Activated naive CD8-positive, alpha-beta T cell treated with anti-CD3 and anti-CD28 coated beads, Interleukin-2, amount 50 U/mL, for 24 hours (primary cell): ENCODE measurements around the gene CDC26.
A peak's percentile ranks its signal among the peaks of the same experiment; 100 is the strongest.
"Not testable (repeated sequence)": the region's sequence is repeated elsewhere in the genome, so short reads cannot be mapped to it uniquely, and the experiment has no call there.

Experiments
- ATAC-seq: fragments of 150-1000 bp; cut with Tn5 transposase; one replicate; pipeline ENCODE4 v1.10.0; 2021
- DNase-seq: peaks from one replicate; pipeline ENCODE4 v3.0.0; 2021
- H3K27ac Mint-ChIP-seq: one replicate; pipeline ENCODE4 v1.8.0; 2021; ENCODE audit warnings: mild to moderate bottlenecking, mixed read lengths
- H3K27me3 Mint-ChIP-seq: one replicate; pipeline ENCODE4 v1.8.0; 2021; ENCODE audit warnings: mixed read lengths
- H3K36me3 Mint-ChIP-seq: one replicate; pipeline ENCODE4 v1.8.0; 2021; ENCODE audit warnings: low read depth, mixed read lengths
- H3K4me1 Mint-ChIP-seq: one replicate; pipeline ENCODE4 v1.8.0; 2021; ENCODE audit warnings: mixed read lengths
- H3K4me3 Mint-ChIP-seq: one replicate; pipeline ENCODE4 v1.8.0; 2021; ENCODE audit warnings: mild to moderate bottlenecking, moderate library complexity, mixed read lengths
- H3K9me3 Mint-ChIP-seq: one replicate; pipeline ENCODE4 v1.8.0; 2021; ENCODE audit warnings: mixed read lengths

CDC26 gene

GRCh38 chr9:113238202-113238858, 37.0 kb downstream of the CDC26 start:
- Mint-ChIP-seq H3K4me1 (peaks cover 20% of the 10 kb centered on the region), H3K4me3 (no peak overlapping the region), H3K36me3 (no peaks in the 10 kb centered on the region), H3K27me3 (no peaks in the 10 kb centered on the region), H3K27ac (no peak overlapping the region), H3K9me3 (no peaks in the 10 kb centered on the region)
- ATAC-seq (no peak), DNase-seq (no peak)

GRCh38 chr9:113237026-113237425, 38.3 kb downstream of the CDC26 start:
- no peak overlapping the region for H3K4me3 Mint-ChIP-seq
- H3K36me3 Mint-ChIP-seq = no peaks in the 10 kb centered on the region
- no peak overlapping the region for H3K27ac Mint-ChIP-seq
- no peaks in the 10 kb centered on the region for H3K9me3 Mint-ChIP-seq
- no peaks in the 10 kb centered on the region for H3K27me3 Mint-ChIP-seq
- H3K4me1 Mint-ChIP-seq = peaks cover 24% of the 10 kb centered on the region
- ATAC-seq (no peak), DNase-seq (no peak)

GRCh38 chr9:113235701-113236255, 39.6 kb downstream of the CDC26 start:
- not testable (repeated sequence) for DNase-seq, ATAC-seq, H3K36me3 Mint-ChIP-seq, H3K27me3 Mint-ChIP-seq, H3K27ac Mint-ChIP-seq, H3K4me3 Mint-ChIP-seq, H3K9me3 Mint-ChIP-seq
- H3K4me1 Mint-ChIP-seq = peaks cover 19% of the 10 kb centered on the region

GRCh38 chr9:113231701-113232100, 43.7 kb downstream of the CDC26 start:
- no peaks in the 10 kb centered on the region for H3K9me3 Mint-ChIP-seq
- ATAC-seq (no peak), DNase-seq (no peak)
- H3K27ac Mint-ChIP-seq = no peak overlapping the region
- H3K4me1 Mint-ChIP-seq = peaks cover 20% of the 10 kb centered on the region
- no peaks in the 10 kb centered on the region for H3K27me3 Mint-ChIP-seq
- H3K4me3 Mint-ChIP-seq = no peak overlapping the region
- H3K36me3 Mint-ChIP-seq = no peaks in the 10 kb centered on the region

- Mint-ChIP-seq H3K4me1 (peaks cover 22% of the 10 kb centered on the region), H3K27me3 (no peaks in the 10 kb centered on the region), H3K9me3 (no peaks in the 10 kb centered on the region), H3K27ac (no peak overlapping the region), H3K36me3 (peaks cover 7% of the 10 kb centered on the region), H3K4me3 (no peak overlapping the region)
- DNase-seq = no peak
- ATAC-seq = no peak
Measured at GRCh38 chr9:113228130-113228665, 47.2 kb downstream of the CDC26 start.

GRCh38 chr9:113227436-113227835, 47.9 kb downstream of the CDC26 start:
- ATAC-seq (no peak), DNase-seq (no peak)
- Mint-ChIP-seq H3K4me3 (no peak overlapping the region), H3K36me3 (peaks cover 7% of the 10 kb centered on the region), H3K27me3 (no peaks in the 10 kb centered on the region), H3K9me3 (no peaks in the 10 kb centered on the region), H3K4me1 (peaks cover 22% of the 10 kb centered on the region), H3K27ac (no peak overlapping the region)

- ATAC-seq (no peak), DNase-seq (no peak)
- Mint-ChIP-seq H3K36me3 (peaks cover 11% of the 10 kb centered on the region), H3K9me3 (no peaks in the 10 kb centered on the region), H3K27ac (no peak overlapping the region), H3K27me3 (no peaks in the 10 kb centered on the region), H3K4me3 (no peak overlapping the region), H3K4me1 (peaks cover 39% of the 10 kb centered on the region)
Measured at GRCh38 chr9:113223963-113224362, 51.4 kb downstream of the CDC26 start.

- H3K27me3 Mint-ChIP-seq = no peaks in the 10 kb centered on the region
- peak overlapping the region; percentile 92 for H3K4me3 Mint-ChIP-seq
- no peak overlapping the region for H3K27ac Mint-ChIP-seq
- no peak for ATAC-seq
- H3K36me3 Mint-ChIP-seq = peaks cover 13% of the 10 kb centered on the region
- H3K9me3 Mint-ChIP-seq = no peaks in the 10 kb centered on the region
- H3K4me1 Mint-ChIP-seq = peaks cover 43% of the 10 kb centered on the region
- DNase-seq = no peak
Measured at GRCh38 chr9:113222482-113222841, 52.9 kb downstream of the CDC26 start.

GRCh38 chr9:113221800-113222481, 53.4 kb downstream of the CDC26 start:
- Mint-ChIP-seq H3K27ac (peak overlapping the region; percentile 92), H3K4me1 (peaks cover 43% of the 10 kb centered on the region), H3K27me3 (no peaks in the 10 kb centered on the region), H3K36me3 (peaks cover 13% of the 10 kb centered on the region), H3K4me3 (peak overlapping the region; percentile 92), H3K9me3 (no peaks in the 10 kb centered on the region)
- ATAC-seq (no peak), DNase-seq (no peak)

- H3K9me3 Mint-ChIP-seq = no peaks in the 10 kb centered on the region
- peak within 1 kb of the TSS; percentile 92 for H3K4me3 Mint-ChIP-seq
- ATAC-seq (peak; percentile 91), DNase-seq (peak; percentile 97)
- peaks cover 16% of the 10 kb centered on the region for H3K36me3 Mint-ChIP-seq
- H3K4me1 Mint-ChIP-seq = peaks cover 47% of the 10 kb centered on the region
- H3K27ac Mint-ChIP-seq = peak within 1 kb of the TSS; percentile 92
- no peaks in the 10 kb centered on the region for H3K27me3 Mint-ChIP-seq
Measured at GRCh38 chr9:113221003-113221799, 54.2 kb downstream of the CDC26 start, which contains the start of the genes FKBP15 and SLC31A1. TSS of gene FKBP15 (minus strand) at chr9:113221277. CDS start at chr9:113221243, 34 bp downstream. TSS of gene SLC31A1 (plus strand) at chr9:113221544. CDS start at chr9:113256149, 34,605 bp downstream.

GRCh38 chr9:113220467-113221002, 54.8 kb downstream of the CDC26 start:
- H3K36me3 Mint-ChIP-seq = peaks cover 20% of the 10 kb centered on the region
- no peaks in the 10 kb centered on the region for H3K9me3 Mint-ChIP-seq
- H3K4me1 Mint-ChIP-seq = peaks cover 47% of the 10 kb centered on the region
- H3K27ac Mint-ChIP-seq = peak overlapping the region; percentile 92
- peak overlapping the region; percentile 92 for H3K4me3 Mint-ChIP-seq
- no peaks in the 10 kb centered on the region for H3K27me3 Mint-ChIP-seq
- no peak for DNase-seq
- ATAC-seq = no peak

- ATAC-seq = peak; percentile 70
- Mint-ChIP-seq H3K27me3 (no peaks in the 10 kb centered on the region), H3K4me3 (peak overlapping the region; percentile 92), H3K36me3 (peaks cover 21% of the 10 kb centered on the region), H3K9me3 (no peaks in the 10 kb centered on the region), H3K27ac (peak overlapping the region; percentile 92), H3K4me1 (peaks cover 50% of the 10 kb centered on the region)
- DNase-seq = peak; percentile 14
Measured at GRCh38 chr9:113219969-113220368, 55.4 kb downstream of the CDC26 start.

GRCh38 chr9:113219186-113219936, 56.0 kb downstream of the CDC26 start:
- Mint-ChIP-seq H3K27ac (peak overlapping the region; percentile 92), H3K9me3 (no peaks in the 10 kb centered on the region), H3K36me3 (peaks cover 16% of the 10 kb centered on the region), H3K4me3 (peak overlapping the region; percentile 92), H3K4me1 (peaks cover 50% of the 10 kb centered on the region), H3K27me3 (no peaks in the 10 kb centered on the region)
- no peak for ATAC-seq
- DNase-seq = no peak
